Heart left ventricle (tissue), 13 donors: Measurements from ENCODE around the gene MGMT.

ENCODE experiments used
- POLR2A ChIP-seq, 2 donors: fragments of 450-650 bp; IDR thresholded peaks; one replicate each; pipeline ENCODE4 v1.6.1; 2017; ENCODE audit warnings: antibody characterized with exemption in 2 of 2, mild to moderate bottlenecking in 2 of 2, moderate library complexity in 2 of 2
- TF ChIP-seq, protein P1 (sequence below), 12 donors: fragments of 200-600 bp; sonication (generic) in 4 of 12; IDR thresholded peaks; one replicate each; pipeline versions ENCODE4 v1.5.0 to v1.8.0; 2018 to 2022; ENCODE audit warnings: antibody characterized with exemption in 12 of 12, mild to moderate bottlenecking in 5 of 12
- donor health status: ischemic (EF 13 %, LVEDD 7.1; RV severe dilation, severe dysfunction).
- donor health status: DM: no; HTN: yes; CAD: no.
- donor health status: DM: no; HTN: no; CAD: no.
- donor health status: ischemic (EF 25% LVEDD 6.9; RV normal size, moderate dysfunction).
- donor health status: ischemic (EF 25% LVEDD 5.7; RV mildly dilated, moderate dysfunction).
- donor health status: ischemic (EF 35%, LVEDD 5.7; RV mildly dilated, moderate dysfunction).
- donor health status: nonischemic (EF 11% LVEDD 7.7; RV severe dilation, severe dysfunction).
- donor health status: DM: yes; HTN: yes; CAD: no.
- donor health status: PGD.
- donor health status: ischemic (EF 29% LVEDD 5.4; RV normal size, mild dysfunction).
- donor health status: nonischemic (EF 23%, LVEDD 6.1; RV moderate dilation, normal function).

DNA sequence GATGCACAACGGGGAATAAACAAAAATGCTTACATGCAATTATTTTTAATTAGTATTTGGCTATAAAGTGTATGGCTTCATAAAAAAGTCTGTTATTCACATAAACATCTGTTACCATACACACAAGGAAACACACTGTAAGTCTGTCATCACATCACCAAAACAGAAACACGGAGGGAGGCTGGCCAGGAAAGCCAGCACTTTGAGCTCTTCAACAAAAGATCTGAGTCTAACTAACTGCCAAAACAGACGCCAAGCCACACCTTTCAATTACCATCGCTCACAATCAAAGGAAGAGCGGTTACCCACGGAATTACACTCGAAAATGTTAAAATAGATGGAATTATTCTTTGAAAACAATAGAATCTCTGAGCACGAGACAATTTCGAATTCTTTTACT, 49.2 kb upstream of the MGMT start:
- TF ChIP-seq, protein P1, sequence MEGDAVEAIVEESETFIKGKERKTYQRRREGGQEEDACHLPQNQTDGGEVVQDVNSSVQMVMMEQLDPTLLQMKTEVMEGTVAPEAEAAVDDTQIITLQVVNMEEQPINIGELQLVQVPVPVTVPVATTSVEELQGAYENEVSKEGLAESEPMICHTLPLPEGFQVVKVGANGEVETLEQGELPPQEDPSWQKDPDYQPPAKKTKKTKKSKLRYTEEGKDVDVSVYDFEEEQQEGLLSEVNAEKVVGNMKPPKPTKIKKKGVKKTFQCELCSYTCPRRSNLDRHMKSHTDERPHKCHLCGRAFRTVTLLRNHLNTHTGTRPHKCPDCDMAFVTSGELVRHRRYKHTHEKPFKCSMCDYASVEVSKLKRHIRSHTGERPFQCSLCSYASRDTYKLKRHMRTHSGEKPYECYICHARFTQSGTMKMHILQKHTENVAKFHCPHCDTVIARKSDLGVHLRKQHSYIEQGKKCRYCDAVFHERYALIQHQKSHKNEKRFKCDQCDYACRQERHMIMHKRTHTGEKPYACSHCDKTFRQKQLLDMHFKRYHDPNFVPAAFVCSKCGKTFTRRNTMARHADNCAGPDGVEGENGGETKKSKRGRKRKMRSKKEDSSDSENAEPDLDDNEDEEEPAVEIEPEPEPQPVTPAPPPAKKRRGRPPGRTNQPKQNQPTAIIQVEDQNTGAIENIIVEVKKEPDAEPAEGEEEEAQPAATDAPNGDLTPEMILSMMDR (IDR thresholded peaks at IDR 0.05), result peak in 3 of 12 donors; percentile 8 to 23 (median 23)
- no peak for TF ChIP-seq POLR2A (IDR thresholded peaks at IDR 0.05)
